Urinary bladder (tissue), 4 donors: ENCODE data around the gene UBE2A. TPM values are rescaled to one million over a fixed set of nuclear protein-coding genes. Genes with fewer than 3 reads are reported as not detected.

Experiments used
- DNase-seq: peaks from one replicate; pipeline ENCODE4 v3.0.0-alpha.2; 2015; ENCODE audit errors: extremely low spot score
- H3K27ac ChIP-seq: one replicate; pipeline ENCODE4 v1.5.1; 2013; ENCODE audit warnings: low read depth, mild to moderate bottlenecking, moderate library complexity
- H3K36me3 ChIP-seq: one replicate; pipeline ENCODE4 v1.6.1; 2013; ENCODE audit warnings: mild to moderate bottlenecking, moderate library complexity; ENCODE audit not compliant: insufficient read depth
- H3K4me1 ChIP-seq: one replicate; pipeline ENCODE4 v1.6.1; 2013; ENCODE audit warnings: mild to moderate bottlenecking, moderate library complexity; ENCODE audit not compliant: insufficient read depth
- H3K4me3 ChIP-seq: one replicate; pipeline ENCODE4 v1.5.1; 2013; ENCODE audit warnings: low read depth, low read length
- WGBS: extraction: QIAGEN DNeasy Blood & Tissue Kit; methylation state at CpG from one replicate; pipeline ENCODE4 v1.1.7; 2013; 5-methylcytosine and 5-hydroxymethylcytosine counted together
- polyA plus RNA-seq: library from polyadenylated mRNA; stranded (reverse); fragments of 200-250 nt; gene quantifications from one replicate; pipeline ENCODE4 v1.2.3, GENCODE V29; 2013
- total RNA-seq: library from RNA; depleted of rRNA; stranded (reverse); fragments of >200 nt; gene quantifications from one replicate; pipeline ENCODE4 v1.2.3, GENCODE V29; 2014
- donor health status: healthy with polysubstance abuse.
- donor health status: healthy.

The UBE2A gene
- total and polyA plus RNA-seq, 2 donors, result 50.7 to 54.7 TPM

- Histone ChIP-seq H3K4me1 (no peaks in the 10 kb centered on the region), H3K4me3 (no peak overlapping the region), H3K27ac (no peak overlapping the region), H3K36me3 (no peaks in the 10 kb centered on the region)
- DNase-seq, result no peak
- 92% methylated on average over 10 of the region's 10 CpGs for WGBS
Measured at GRCh38 chrX:119624951-119625668, 50.7 kb downstream of the UBE2A start.

- H3K36me3 ChIP-seq, result no peaks in the 10 kb centered on the region
- H3K4me1 ChIP-seq, result no peaks in the 10 kb centered on the region
- H3K27ac ChIP-seq, result no peak overlapping the region
- H3K4me3 ChIP-seq, result no peak overlapping the region
- DNase-seq, result no peak
- 90% methylated on average over 2 of the region's 2 CpGs for WGBS
Measured at GRCh38 chrX:119625843-119626242, 51.5 kb downstream of the UBE2A start.

Other genes with a start within 250 kb of the UBE2A start
- 12.4 TPM for gene SLC25A43, start 175.2 kb upstream of the UBE2A start, total RNA-seq
- gene SLC25A43, start 175.2 kb upstream of the UBE2A start, polyA plus RNA-seq, result 12.1 TPM
- 76.6 TPM for gene SLC25A5, start 106.1 kb upstream of the UBE2A start, total RNA-seq
- 326 TPM for gene SLC25A5, start 106.1 kb upstream of the UBE2A start, polyA plus RNA-seq
- gene STEEP1, start 9.2 kb upstream of the UBE2A start, total RNA-seq, result 35.1 TPM
- gene STEEP1, start 9.2 kb upstream of the UBE2A start, polyA plus RNA-seq, result 23.0 TPM
- gene NKRF, start 31.9 kb downstream of the UBE2A start, total RNA-seq, result 8.6 TPM
- gene NKRF, start 31.9 kb downstream of the UBE2A start, polyA plus RNA-seq, result 5.0 TPM
- 29.2 TPM for gene SEPTIN6, start 118.6 kb downstream of the UBE2A start, total RNA-seq
- gene SEPTIN6, start 118.6 kb downstream of the UBE2A start, polyA plus RNA-seq, result 25.5 TPM
- gene SOWAHD, start 184.0 kb downstream of the UBE2A start, total RNA-seq, result 0.26 TPM
- gene SOWAHD, start 184.0 kb downstream of the UBE2A start, polyA plus RNA-seq, result 0.25 TPM
- gene RPL39, start 217.1 kb downstream of the UBE2A start, total RNA-seq, result 2,621 TPM
- gene RPL39, start 217.1 kb downstream of the UBE2A start, polyA plus RNA-seq, result 4,581 TPM